GM18858 (cell line): ENCODE data around the gene WIZ.
"Not testable (repeated sequence)": the region's sequence is repeated elsewhere in the genome, so short reads cannot be mapped to it uniquely, and the experiment has no call there.

Experiments
- ATAC-seq: cut with Tn5 transposase; IDR thresholded peaks from one replicate; pipeline ENCODE4 v1.9.1; 2021; ENCODE audit not compliant: unreplicated experiment

WIZ gene

DNA sequence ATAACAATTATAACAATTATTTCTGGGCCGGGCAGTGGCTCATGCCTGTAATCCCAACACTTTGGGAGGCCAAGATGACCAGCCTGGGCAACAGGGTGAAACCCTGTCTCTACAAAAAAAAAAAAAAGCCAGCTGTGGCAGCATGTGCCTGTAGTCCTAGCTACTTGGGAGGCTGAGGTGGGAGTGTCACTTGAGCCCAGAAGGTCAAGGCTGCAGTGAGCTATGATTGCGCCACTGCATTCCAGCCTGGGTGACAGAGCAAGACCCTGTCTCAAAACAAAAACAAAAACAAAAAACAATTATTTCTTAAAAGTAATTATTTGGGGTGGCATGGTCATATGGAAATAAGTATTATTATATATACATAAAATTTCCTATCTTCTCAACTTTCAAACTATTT lies 38.4 kb downstream of the WIZ start:
- not testable (repeated sequence) for ATAC-seq

GRCh38 chr19:15404780-15405211 lies 45.0 kb downstream of the WIZ start:
- no peak for ATAC-seq

- ATAC-seq: no peak
These were observed 45.5 kb downstream of the WIZ start for GRCh38 chr19:15404097-15404779.

DNA sequence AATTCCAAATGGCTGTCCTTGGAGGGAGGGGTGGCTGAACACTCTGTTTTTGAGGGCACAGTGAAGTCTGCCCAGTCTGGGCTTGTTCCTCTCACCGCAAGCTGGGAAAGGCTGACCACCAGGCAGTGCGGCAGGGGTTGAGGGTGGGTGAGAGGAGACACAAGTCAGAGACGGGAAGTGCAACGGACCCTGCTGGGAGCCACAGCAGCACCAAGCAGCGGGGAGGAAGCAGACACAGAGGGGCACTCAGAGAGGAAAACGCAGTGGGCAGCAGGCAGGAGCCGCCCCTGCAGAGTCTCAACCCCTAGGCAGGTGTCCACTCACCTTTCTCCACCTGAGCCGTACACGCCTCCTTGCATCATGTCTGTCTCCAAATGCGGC lies 46.6 kb downstream of the WIZ start:
- ATAC-seq: no peak

DNA sequence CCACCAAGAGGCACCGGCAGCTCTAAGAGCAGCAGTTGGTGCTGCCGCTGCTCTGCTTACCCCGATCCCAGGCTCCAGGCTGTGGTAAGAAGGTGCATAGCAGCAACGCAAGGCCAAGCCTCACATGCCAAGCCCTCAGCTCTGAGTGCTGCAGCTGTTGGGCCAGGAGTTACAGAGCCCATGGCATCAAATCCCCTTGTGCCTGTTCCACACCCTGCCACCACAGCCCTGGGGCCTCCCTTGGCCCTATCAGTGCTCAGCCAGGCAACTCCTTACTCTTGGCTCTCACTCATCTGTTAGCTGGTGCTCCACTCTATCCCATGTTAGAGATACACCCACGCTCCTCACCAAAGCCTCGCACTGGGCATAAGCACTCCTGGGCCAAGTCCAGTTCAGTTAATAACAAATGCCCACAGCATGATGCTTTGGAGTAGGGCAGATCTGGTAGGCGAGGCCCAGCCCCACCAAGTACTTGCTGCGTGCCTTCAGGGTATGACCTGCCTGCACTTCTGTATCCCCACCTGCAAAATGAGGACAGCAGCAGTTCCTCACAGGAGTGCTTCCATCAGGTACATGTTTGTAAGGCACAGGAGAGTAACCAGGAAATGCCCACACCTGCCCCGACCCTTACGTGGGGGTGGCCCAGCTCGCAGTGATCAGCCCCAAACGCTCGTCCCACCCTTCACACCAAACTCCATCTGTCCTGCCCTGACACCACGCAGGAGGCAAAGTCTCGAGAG lies 47.2 kb downstream of the WIZ start:
- no peak for ATAC-seq

- ATAC-seq: no peak
These were observed 48.4 kb downstream of the WIZ start for GRCh38 chr19:15401397-15401710.

DNA sequence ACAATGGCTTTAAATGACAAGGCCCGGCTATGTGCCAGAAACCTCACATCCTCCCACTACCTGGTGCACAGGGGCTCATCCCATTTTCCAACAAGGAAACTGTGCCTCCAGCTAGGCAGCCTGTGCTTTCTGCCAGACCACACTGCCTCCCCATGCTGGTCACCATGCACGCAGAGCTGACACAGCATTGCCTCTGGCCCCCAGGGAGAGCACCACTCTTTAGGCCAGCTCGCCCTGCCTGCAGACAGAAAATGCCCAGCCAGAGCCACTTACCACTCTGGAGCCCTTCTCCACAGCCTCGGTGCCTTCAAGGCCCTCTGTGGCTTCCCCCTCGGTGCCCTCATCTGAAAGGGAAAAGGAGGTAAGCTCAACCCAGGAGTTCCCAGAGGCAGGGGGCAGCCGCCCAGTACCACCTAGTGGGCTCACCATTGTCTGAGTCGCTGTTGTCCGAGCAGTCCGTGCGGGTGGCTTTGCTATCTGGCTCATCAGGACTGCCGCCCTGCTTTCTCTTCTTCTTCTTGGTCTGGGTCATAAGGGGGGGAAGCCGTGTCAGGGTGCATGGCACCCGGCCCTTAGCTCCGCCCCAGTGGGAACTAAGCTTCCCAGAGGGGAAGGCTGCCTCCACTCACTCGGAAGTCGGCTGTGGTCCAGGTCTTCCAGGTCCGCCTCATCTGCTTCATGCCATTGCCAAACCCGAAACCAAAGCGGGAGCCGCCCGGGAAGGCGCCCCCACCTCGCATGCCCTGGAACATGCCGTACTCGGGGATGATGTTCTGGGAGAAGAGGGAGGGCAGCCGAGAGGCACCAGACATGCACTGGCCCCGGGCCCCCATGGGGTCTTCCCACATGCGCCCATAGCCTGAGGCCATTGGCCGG lies 49.0 kb downstream of the WIZ start:
- ATAC-seq: no peak

- no peak for ATAC-seq
These were observed 50.1 kb downstream of the WIZ start for GRCh38 chr19:15399635-15400034.

GRCh38 chr19:15399234-15399515 lies 50.6 kb downstream of the WIZ start:
- no peak for ATAC-seq

DNA sequence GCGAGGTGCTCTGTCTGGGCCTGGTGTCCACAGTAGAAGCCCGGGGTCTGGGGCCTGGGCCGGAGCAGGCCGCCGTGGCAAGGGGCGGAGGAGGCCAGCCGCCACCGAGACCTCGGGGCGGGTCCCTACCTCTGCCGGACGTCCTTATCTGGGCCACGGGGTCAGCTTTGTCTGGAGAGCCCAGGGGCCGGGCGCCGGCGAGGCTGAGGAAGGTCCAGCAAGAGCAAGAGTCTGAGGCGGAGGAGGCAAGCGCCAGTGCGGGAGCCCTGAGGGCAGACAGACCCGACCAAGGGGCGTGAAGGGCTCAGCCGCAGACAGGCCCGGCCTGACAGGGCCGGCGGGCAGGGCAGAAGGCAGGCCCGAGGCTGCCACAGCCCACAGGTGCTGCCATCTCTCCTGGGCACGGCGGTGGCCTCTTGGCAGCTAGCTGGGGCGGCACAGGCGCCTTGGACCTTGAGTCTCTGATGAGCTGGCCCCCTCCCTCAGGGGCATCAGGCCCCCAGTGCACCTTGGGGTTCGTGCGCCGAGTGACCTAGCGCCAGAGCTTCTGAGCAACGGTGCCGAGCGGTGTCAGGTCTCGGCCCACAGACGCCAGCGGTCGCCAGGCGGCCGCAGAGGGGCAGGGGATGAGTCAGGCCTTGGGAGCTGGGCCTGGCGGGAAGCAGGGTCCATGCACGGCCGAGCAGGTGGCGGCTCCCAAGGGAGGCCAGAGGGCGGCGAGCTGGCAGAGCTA lies 51.1 kb downstream of the WIZ start:
- ATAC-seq: no peak

DNA sequence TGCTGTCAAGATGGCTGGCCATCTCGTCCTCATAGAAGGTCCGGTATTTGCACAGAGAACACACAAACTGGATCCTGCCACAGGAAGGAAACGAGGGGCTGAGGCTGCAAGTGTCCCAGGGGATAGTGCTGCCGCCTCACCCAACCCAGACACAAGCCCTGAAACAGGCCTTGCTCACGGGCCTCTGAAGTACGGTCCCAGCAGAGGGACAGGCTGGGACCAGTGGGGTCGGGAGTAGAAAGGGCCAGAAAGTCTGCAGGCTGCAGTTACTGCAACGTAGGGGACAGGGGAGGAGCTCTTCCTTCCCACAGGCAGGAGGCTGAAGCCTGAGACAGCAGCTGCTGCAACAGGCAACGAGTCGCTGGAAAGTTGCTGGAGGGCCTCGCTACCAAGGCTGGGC lies 52.0 kb downstream of the WIZ start:
- no peak for ATAC-seq

DNA sequence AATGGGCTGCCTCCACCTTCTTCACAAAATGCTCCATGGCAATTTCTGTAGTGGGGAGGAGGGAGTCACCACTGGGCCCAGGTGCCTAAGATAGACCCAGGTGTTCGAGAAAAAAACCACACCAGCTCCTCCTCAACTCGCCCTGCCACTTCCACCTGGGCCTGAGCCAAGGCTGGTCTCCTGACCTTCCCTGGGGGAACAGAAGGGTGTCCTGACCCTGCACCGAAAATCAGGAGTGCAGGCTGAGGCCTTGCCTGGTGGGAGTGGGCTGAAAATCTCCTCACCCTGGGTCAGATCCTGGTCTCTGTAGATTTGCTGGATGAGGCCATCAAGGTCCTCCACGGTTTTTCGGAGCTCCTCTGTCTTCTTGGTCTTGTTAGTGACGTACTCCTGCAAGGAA lies 52.5 kb downstream of the WIZ start:
- ATAC-seq: no peak

- ATAC-seq: no peak
These were observed 53.3 kb downstream of the WIZ start for GRCh38 chr19:15396436-15396835.

GRCh38 chr19:15395251-15395650 lies 54.5 kb downstream of the WIZ start:
- ATAC-seq: not testable (repeated sequence)

DNA sequence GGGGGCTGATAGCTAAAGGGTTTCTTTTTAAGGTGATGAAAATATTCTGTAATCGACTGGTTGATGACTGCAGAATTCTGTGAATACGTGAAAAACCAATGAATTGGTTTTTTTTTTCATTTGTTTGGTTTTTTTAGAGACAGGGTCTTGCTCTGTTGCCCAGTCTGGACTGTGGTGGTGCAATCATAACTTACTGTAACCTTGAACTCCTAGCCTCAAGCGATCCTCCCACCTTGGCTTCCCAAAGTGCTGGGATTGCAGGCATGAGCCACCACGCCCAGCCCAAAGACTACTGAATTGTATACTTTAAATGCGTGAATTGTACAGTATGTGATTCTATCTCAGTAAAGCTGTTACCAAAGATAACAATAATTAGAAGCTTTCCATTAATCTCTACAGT lies 55.3 kb downstream of the WIZ start:
- ATAC-seq: no peak

- ATAC-seq: no peak
These were observed 55.8 kb downstream of the WIZ start for GRCh38 chr19:15393963-15394362.

DNA sequence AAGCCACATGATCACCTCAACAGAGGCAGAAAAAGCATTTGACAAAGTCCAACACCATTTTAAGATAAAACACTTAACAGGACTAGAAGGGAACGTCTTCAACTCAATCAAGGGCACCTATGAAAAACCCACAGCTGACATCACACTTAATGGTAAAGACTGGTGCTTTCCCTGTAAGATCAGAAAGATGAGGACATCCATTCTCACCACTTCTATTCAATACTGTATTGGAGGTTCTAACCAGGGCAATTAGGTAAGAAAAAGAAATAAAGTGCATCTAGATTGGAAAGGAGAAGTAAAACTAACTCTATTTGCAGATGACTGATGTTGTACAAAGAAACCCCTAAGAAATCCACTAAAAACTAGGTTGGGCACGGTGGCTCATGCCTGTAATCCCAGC lies 58.9 kb downstream of the WIZ start:
- ATAC-seq: no peak

- no peak for ATAC-seq
These were observed 67.9 kb downstream of the WIZ start for GRCh38 chr19:15381864-15382263.

- no peak for ATAC-seq
These were observed 68.3 kb downstream of the WIZ start for GRCh38 chr19:15381429-15381828.

GRCh38 chr19:15379999-15380647 lies 69.6 kb downstream of the WIZ start:
- peak; percentile 19 for ATAC-seq
